Thoracic aorta (tissue), 2 donors: ENCODE measurements around the gene SCOC. TPM values are rescaled to one million over a fixed set of nuclear protein-coding genes. Genes with fewer than 3 reads are reported as not detected.
A peak's percentile ranks its signal among the peaks of the same experiment; 100 is the strongest.

ENCODE experiments used
- ATAC-seq: fragments of 150-250 bp; one replicate; pipeline ENCODE4 v1.8.0; 2017; ENCODE audit warnings: low read depth; ENCODE audit not compliant: insufficient number of reproducible peaks, low FRiP score
- DNase-seq: peaks from one replicate; pipeline ENCODE4 v3.0.0-alpha.2; 2020; ENCODE audit warnings: low spot score
- H3K27ac ChIP-seq, 2 donors: fragments of 200-600 bp; sonication (generic); 1 replicate in 1 of 2; 2 replicates in 1 of 2; pipeline ENCODE4 v1.5.1; 2016; ENCODE audit warnings: mild to moderate bottlenecking in 2 of 2, moderate library complexity in 2 of 2
- H3K27me3 ChIP-seq: fragments of 200-600 bp; sonication (generic); replicated peaks from 2 replicates; pipeline ENCODE4 v1.6.0; 2016; ENCODE audit warnings: mild to moderate bottlenecking; ENCODE audit not compliant: insufficient read depth
- H3K36me3 ChIP-seq: fragments of 200-600 bp; sonication (generic); one replicate; pipeline ENCODE4 v1.5.1; 2016
- H3K4me1 ChIP-seq, 2 donors: fragments of 200-600 bp; sonication (generic); 1 replicate in 1 of 2; 2 replicates in 1 of 2; pipeline versions ENCODE4 v1.5.1 to v1.6.0; 2016; ENCODE audit warnings: low read depth in 2 of 2, mild to moderate bottlenecking in 1 of 2; ENCODE audit not compliant: control insufficient read depth in 1 of 2
- H3K4me3 ChIP-seq: fragments of 200-600 bp; sonication (generic); 2 replicates; pipeline ENCODE4 v1.5.1; 2016; ENCODE audit warnings: mild to moderate bottlenecking
- H3K9me3 ChIP-seq: fragments of 200-600 bp; sonication (generic); 2 replicates; pipeline ENCODE4 v1.5.1; 2016
- total RNA-seq, 2 donors: library from RNA; depleted of rRNA; stranded (reverse); fragments of >200 nt; gene quantifications; one replicate each; pipeline versions ENCODE4 v1.1.0 to v1.2.3, GENCODE V29; 2016
- TF ChIP-seq, protein P1 (sequence below): fragments of 200-600 bp; sonication (generic); IDR thresholded peaks from one replicate; pipeline ENCODE4 v1.5.1; 2019; ENCODE audit warnings: antibody characterized with exemption

The SCOC gene
- 10 to 100 TPM; 32.0 to 34.4 TPM for total RNA-seq

DNA sequence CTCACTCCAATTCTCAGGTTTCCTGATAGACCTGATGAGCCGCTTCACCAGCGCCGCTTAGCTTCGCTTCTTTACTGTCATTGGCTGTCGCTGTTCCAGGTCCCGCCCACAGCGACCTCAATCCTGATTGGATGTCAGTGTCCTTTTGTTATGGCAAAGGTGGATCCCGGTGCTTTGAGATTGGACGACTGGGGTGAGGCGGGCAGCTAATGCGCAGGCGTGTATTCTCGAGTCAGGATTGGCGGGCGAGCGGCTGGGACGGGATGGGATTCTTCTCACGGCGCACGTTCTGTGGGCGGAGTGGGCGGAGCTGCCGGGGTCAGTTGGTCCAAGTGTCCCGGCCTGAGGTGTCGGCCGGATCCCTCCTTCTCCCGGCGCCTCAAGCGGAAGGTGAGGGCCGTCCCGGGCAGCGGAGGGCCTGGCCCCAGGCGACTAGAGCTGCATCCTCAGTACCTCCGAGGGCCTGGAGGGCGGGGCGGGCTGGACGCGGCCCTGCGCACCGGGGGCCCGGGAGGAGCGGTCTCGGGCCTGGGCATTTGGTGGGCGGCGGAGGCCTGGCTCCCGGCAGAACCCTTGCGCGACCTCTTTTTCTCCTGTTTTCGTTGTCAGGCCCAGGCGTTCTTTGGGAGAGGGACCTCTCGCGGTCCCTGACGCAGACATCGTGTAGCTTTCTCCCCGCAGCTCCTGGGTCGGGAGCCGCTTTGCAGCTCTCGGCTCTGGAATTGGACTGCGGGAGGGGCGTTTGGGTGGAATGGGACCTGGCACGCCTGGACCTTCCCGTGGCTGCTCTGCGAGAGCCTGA, at the start of gene SCOC:
TSS of gene SCOC (plus strand) at position 319 of the 802 bp plus-strand sequence. CDS start 5,525 bp downstream, outside the sequence.
- no peaks in the 10 kb centered on the region for H3K9me3 ChIP-seq
- DNase-seq (peak; percentile 99), ATAC-seq (peak; percentile 100)
- H3K4me1 ChIP-seq = peaks cover 11 to 39% of the 10 kb centered on the region in 2 donors
- H3K27ac ChIP-seq = peak within 1 kb of the TSS; percentile 89 to 94
- TF ChIP-seq, protein P1, sequence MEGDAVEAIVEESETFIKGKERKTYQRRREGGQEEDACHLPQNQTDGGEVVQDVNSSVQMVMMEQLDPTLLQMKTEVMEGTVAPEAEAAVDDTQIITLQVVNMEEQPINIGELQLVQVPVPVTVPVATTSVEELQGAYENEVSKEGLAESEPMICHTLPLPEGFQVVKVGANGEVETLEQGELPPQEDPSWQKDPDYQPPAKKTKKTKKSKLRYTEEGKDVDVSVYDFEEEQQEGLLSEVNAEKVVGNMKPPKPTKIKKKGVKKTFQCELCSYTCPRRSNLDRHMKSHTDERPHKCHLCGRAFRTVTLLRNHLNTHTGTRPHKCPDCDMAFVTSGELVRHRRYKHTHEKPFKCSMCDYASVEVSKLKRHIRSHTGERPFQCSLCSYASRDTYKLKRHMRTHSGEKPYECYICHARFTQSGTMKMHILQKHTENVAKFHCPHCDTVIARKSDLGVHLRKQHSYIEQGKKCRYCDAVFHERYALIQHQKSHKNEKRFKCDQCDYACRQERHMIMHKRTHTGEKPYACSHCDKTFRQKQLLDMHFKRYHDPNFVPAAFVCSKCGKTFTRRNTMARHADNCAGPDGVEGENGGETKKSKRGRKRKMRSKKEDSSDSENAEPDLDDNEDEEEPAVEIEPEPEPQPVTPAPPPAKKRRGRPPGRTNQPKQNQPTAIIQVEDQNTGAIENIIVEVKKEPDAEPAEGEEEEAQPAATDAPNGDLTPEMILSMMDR = no peak
- H3K4me3 ChIP-seq = peak within 1 kb of the TSS; percentile 98
- H3K36me3 ChIP-seq = no peaks in the 10 kb centered on the region
- no peaks in the 10 kb centered on the region for H3K27me3 ChIP-seq

- Histone ChIP-seq H3K36me3 (no peaks in the 10 kb centered on the region), H3K4me1 (no peaks in the 10 kb centered on the region), H3K27me3 (no peaks in the 10 kb centered on the region), H3K27ac (no peak overlapping the region), H3K4me3 (no peak overlapping the region), H3K9me3 (no peaks in the 10 kb centered on the region)
- TF ChIP-seq, protein P1 = peak; percentile 58
- ATAC-seq (no peak), DNase-seq (no peak)
These were observed 47.0 kb upstream of the SCOC start for GRCh38 chr4:140326395-140326993.

GRCh38 chr4:140330311-140330900, 43.0 kb upstream of the SCOC start:
- H3K4me3 ChIP-seq = no peak overlapping the region

DNA sequence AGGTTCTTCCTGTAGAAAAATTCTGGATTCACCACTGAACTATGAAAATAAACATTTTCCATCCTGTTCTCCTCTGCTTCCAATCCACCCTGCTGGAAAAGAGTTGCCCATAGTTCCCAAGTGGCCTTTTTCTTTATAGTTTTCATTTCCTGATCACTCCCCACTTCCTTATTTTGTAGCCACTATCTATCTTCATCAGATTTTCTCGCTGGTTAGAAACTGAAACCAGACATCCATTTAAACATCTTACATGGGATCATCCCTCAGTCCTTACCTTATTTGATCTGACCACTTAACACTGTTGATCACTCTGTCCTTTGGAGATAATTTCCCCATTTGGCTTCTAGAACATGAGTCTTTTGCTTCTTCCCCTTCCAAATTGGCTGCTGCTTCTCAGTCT, 42.2 kb upstream of the SCOC start:
- H3K9me3 ChIP-seq = no peaks in the 10 kb centered on the region
- DNase-seq (no peak), ATAC-seq (no peak)
- H3K4me1 ChIP-seq = no peaks in the 10 kb centered on the region
- TF ChIP-seq, protein P1 = no peak
- H3K4me3 ChIP-seq = no peak overlapping the region
- H3K27ac ChIP-seq = no peak overlapping the region
- no peaks in the 10 kb centered on the region for H3K36me3 ChIP-seq
- H3K27me3 ChIP-seq = no peaks in the 10 kb centered on the region

More at GRCh38 chr4:140330311-140330900, 43.0 kb upstream of the SCOC start:
- no peak for ATAC-seq
- no peaks in the 10 kb centered on the region for H3K36me3 ChIP-seq
- DNase-seq = no peak
- TF ChIP-seq, protein P1 = no peak
- H3K27me3 ChIP-seq = no peaks in the 10 kb centered on the region
- no peaks in the 10 kb centered on the region for H3K4me1 ChIP-seq
- no peaks in the 10 kb centered on the region for H3K9me3 ChIP-seq
- H3K27ac ChIP-seq = no peak overlapping the region

DNA sequence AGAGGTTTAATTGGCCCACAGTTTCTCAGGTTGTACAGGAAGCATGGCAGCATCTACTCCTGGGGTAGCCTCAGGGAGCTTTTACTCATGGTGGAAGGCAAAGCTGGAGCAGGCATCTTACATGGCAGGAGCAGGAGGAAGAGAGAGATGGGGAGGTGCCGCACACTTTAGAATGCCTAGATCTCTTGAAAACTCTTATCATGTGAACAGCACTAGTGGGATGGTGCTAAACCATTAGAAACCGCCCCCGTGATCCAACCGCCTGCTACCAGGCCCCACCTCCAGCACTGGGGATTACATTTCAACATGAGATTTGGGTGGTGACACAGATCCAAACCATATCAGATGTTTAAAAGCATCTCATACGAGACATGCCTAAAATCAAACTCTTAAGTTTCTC, 41.6 kb upstream of the SCOC start:
- no peaks in the 10 kb centered on the region for H3K9me3 ChIP-seq
- no peaks in the 10 kb centered on the region for H3K27me3 ChIP-seq
- no peak overlapping the region for H3K27ac ChIP-seq
- H3K36me3 ChIP-seq = no peaks in the 10 kb centered on the region
- ATAC-seq = no peak
- TF ChIP-seq, protein P1 = no peak
- DNase-seq = no peak
- H3K4me3 ChIP-seq = no peak overlapping the region
- no peaks in the 10 kb centered on the region for H3K4me1 ChIP-seq
